ENCODE measurements around the gene FBXW11. TPM values are rescaled to one million over a fixed set of nuclear protein-coding genes. Genes with fewer than 3 reads are reported as not detected.
"Not testable (repeated sequence)": the region's sequence is repeated elsewhere in the genome, so short reads cannot be mapped to it uniquely, and the experiment has no call there.

Gene FBXW11
- total RNA-seq, 3 donors from 2014 or later: 60.3 to 81.5 (median 64.0) TPM

GRCh38 chr5:171891595-171891994 lies 114.8 kb downstream of the FBXW11 start:
- Histone ChIP-seq H3K9me3 (no peaks in the 10 kb centered on the region), H3K4me1 (no peaks in the 10 kb centered on the region), H3K27ac (no peak overlapping the region), H3K27me3 (no peaks in the 10 kb centered on the region), H3K4me3 (no peak overlapping the region), H3K36me3 (no peaks in the 10 kb centered on the region)
- intact Hi-C loops (cut with DNase I; ENCODE audit: low total_unique reads): no loop called here
- no peak for TF ChIP-seq CTCF (IDR thresholded peaks at IDR 0.05)
- no peak for TF ChIP-seq POLR2A (IDR thresholded peaks at IDR 0.05)
- TF ChIP-seq POLR2AphosphoS5 (IDR thresholded peaks at IDR 0.05): no peak
- no peak for DNase-seq (ENCODE audit: low spot score in 2 of 2)

- Histone ChIP-seq H3K36me3 (no peaks in the 10 kb centered on the region), H3K4me1 (no peaks in the 10 kb centered on the region), H3K27ac (no peak overlapping the region), H3K4me3 (no peak overlapping the region), H3K9me3 (no peaks in the 10 kb centered on the region), H3K27me3 (no peaks in the 10 kb centered on the region)
- no peak for DNase-seq (ENCODE audit: low spot score in 2 of 2)
- intact Hi-C loops (cut with DNase I; ENCODE audit: low total_unique reads): no loop called here
- no peak for TF ChIP-seq POLR2A (IDR thresholded peaks at IDR 0.05)
- no peak for TF ChIP-seq CTCF (IDR thresholded peaks at IDR 0.05)
- TF ChIP-seq POLR2AphosphoS5 (IDR thresholded peaks at IDR 0.05): no peak
Measured at GRCh38 chr5:171891150-171891549, 115.3 kb downstream of the FBXW11 start.

- DNase-seq (ENCODE audit: low spot score in 2 of 2): no peak
- H3K4me1 ChIP-seq: no peaks in the 10 kb centered on the region
- no peaks in the 10 kb centered on the region for H3K9me3 ChIP-seq
- no peaks in the 10 kb centered on the region for H3K27me3 ChIP-seq
- no peak overlapping the region for H3K27ac ChIP-seq
- TF ChIP-seq POLR2AphosphoS5 (IDR thresholded peaks at IDR 0.05): no peak
- no peak for TF ChIP-seq CTCF (IDR thresholded peaks at IDR 0.05)
- TF ChIP-seq POLR2A (IDR thresholded peaks at IDR 0.05): no peak
- no peaks in the 10 kb centered on the region for H3K36me3 ChIP-seq
- intact Hi-C loops (cut with DNase I; ENCODE audit: low total_unique reads): no loop called here
- no peak overlapping the region for H3K4me3 ChIP-seq
Measured at GRCh38 chr5:171888051-171888481, 118.4 kb downstream of the FBXW11 start.

GRCh38 chr5:171886037-171886436 lies 120.4 kb downstream of the FBXW11 start:
- H3K27me3 ChIP-seq; H3K27ac ChIP-seq; H3K36me3 ChIP-seq; H3K4me3 ChIP-seq; H3K9me3 ChIP-seq; H3K4me1 ChIP-seq; DNase-seq (ENCODE audit: low spot score in 2 of 2); intact Hi-C loops (cut with DNase I; ENCODE audit: low total_unique reads): not testable (repeated sequence)

- no peaks in the 10 kb centered on the region for H3K9me3 ChIP-seq
- H3K27me3 ChIP-seq: no peaks in the 10 kb centered on the region
- no peak overlapping the region for H3K4me3 ChIP-seq
- intact Hi-C loops (cut with DNase I; ENCODE audit: low total_unique reads): no loop called here
- no peak for TF ChIP-seq CTCF (IDR thresholded peaks at IDR 0.05)
- no peak for TF ChIP-seq POLR2AphosphoS5 (IDR thresholded peaks at IDR 0.05)
- TF ChIP-seq POLR2A (IDR thresholded peaks at IDR 0.05): no peak
- DNase-seq (ENCODE audit: low spot score in 2 of 2): no peak
- H3K27ac ChIP-seq: no peak overlapping the region
- peaks cover under 1% of the 10 kb centered on the region for H3K36me3 ChIP-seq
- no peaks in the 10 kb centered on the region for H3K4me1 ChIP-seq
Measured at GRCh38 chr5:171882118-171882517, 124.3 kb downstream of the FBXW11 start.

GRCh38 chr5:171874234-171874633 lies 132.2 kb downstream of the FBXW11 start:
- no peak overlapping the region for H3K27ac ChIP-seq
- no peaks in the 10 kb centered on the region for H3K9me3 ChIP-seq
- no peak for TF ChIP-seq POLR2A (IDR thresholded peaks at IDR 0.05)
- TF ChIP-seq CTCF (IDR thresholded peaks at IDR 0.05): no peak
- intact Hi-C loops (cut with DNase I; ENCODE audit: low total_unique reads): no loop called here
- H3K27me3 ChIP-seq: no peaks in the 10 kb centered on the region
- no peak overlapping the region for H3K4me3 ChIP-seq
- H3K4me1 ChIP-seq: no peaks in the 10 kb centered on the region
- no peak for DNase-seq (ENCODE audit: low spot score in 2 of 2)
- H3K36me3 ChIP-seq: peaks cover 10% of the 10 kb centered on the region
